HepG2 (cell line): ENCODE results near the gene RPS19.
"Not testable (repeated sequence)": the region's sequence is repeated elsewhere in the genome, so short reads cannot be mapped to it uniquely, and the experiment has no call there.

Experiments
- ARNT ChIP-seq: fragments of 450-650 bp; IDR thresholded peaks from 2 replicates; pipeline ENCODE4 v1.6.1; 2017
- EZH2 ChIP-seq: conservative IDR thresholded peaks from 2 replicates; pipeline ENCODE4 v1.6.1; 2012; ENCODE audit warnings: mild to moderate bottlenecking, low read depth, low read length, moderate library complexity
- FOXC1 ChIP-seq: sonication (generic); formaldehyde crosslinking; IDR thresholded peaks from 2 replicates; pipeline ENCODE4 v1.8.0; 2022; ENCODE audit warnings: mild to moderate bottlenecking, missing genetic modification reagents, borderline replicate concordance
- HHEX ChIP-seq: IDR thresholded peaks from 2 replicates; pipeline ENCODE4 v1.6.1; 2016; ENCODE audit warnings: control low read depth
- KLF13 ChIP-seq: sonication (generic); formaldehyde crosslinking; IDR thresholded peaks from 2 replicates; pipeline ENCODE4 v1.4.0; 2020; ENCODE audit warnings: mild to moderate bottlenecking, missing genetic modification reagents
- NFE2L2 ChIP-seq: fragments of 150-350 bp; IDR thresholded peaks from 2 replicates; pipeline ENCODE4 v1.6.1; 2014; ENCODE audit warnings: low read length
- PHF8 ChIP-seq: sonication (generic); formaldehyde crosslinking; IDR thresholded peaks from 2 replicates; pipeline ENCODE4 v1.5.0; 2020; ENCODE audit warnings: missing genetic modification reagents
- STAG1 ChIP-seq: sonication (generic); formaldehyde crosslinking; IDR thresholded peaks from 2 replicates; pipeline ENCODE4 v1.4.0; 2020; ENCODE audit warnings: missing genetic modification reagents
- ZNF10 ChIP-seq: sonication (generic); formaldehyde crosslinking; IDR thresholded peaks from 2 replicates; pipeline ENCODE4 v1.4.0; 2020; ENCODE audit warnings: mild to moderate bottlenecking, low read depth, missing genetic modification reagents, borderline replicate concordance
- ZNF232 ChIP-seq: sonication (generic); formaldehyde crosslinking; IDR thresholded peaks from 2 replicates; pipeline ENCODE4 v1.4.0; 2020; ENCODE audit warnings: missing genetic modification reagents, borderline replicate concordance
- TF ChIP-seq, protein P1 (sequence below): sonication (generic); formaldehyde crosslinking; IDR thresholded peaks from 2 replicates; pipeline ENCODE4 v1.4.0; 2020; ENCODE audit warnings: mild to moderate bottlenecking, missing genetic modification reagents
- TF ChIP-seq, protein P2 (sequence below): sonication (generic); formaldehyde crosslinking; IDR thresholded peaks from 2 replicates; pipeline ENCODE4 v1.4.0; 2020; ENCODE audit warnings: low read depth, missing genetic modification reagents
- TF ChIP-seq, protein P3 (sequence below): sonication (generic); formaldehyde crosslinking; IDR thresholded peaks from 2 replicates; pipeline ENCODE4 v1.5.1; 2020; ENCODE audit warnings: mild to moderate bottlenecking, missing genetic modification reagents, moderate library complexity
- TF ChIP-seq, protein P4 (sequence below): sonication (generic); formaldehyde crosslinking; IDR thresholded peaks from 2 replicates; pipeline ENCODE4 v1.4.0; 2020; ENCODE audit warnings: missing genetic modification reagents

DNA sequence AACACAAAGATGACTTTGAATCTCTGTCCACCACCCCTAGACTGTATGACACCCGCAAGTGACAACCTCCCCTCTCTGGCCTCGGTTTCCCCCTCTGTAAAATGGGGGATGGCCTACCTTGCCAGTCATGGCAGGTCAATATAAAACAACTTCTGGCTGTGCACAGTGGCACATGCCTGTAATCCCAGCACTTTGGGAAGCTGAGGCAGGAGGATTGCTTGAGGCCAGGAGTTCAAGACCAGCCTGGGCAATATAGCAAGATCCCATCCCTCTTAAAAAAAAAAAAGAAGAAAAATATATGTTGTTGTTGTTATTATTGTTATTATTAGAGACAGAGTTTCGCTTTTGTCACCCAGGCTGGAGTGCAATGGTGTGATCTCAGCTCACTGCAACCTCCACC, 15.9 kb downstream of the RPS19 start:
- TF ChIP-seq, protein P1, sequence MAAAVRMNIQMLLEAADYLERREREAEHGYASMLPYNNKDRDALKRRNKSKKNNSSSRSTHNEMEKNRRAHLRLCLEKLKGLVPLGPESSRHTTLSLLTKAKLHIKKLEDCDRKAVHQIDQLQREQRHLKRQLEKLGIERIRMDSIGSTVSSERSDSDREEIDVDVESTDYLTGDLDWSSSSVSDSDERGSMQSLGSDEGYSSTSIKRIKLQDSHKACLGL (CRISPR knock-in tag): not testable (repeated sequence)
- not testable (repeated sequence) for TF ChIP-seq KLF13 (CRISPR knock-in tag); ZNF10 (CRISPR knock-in tag); HHEX (CRISPR knock-in tag); EZH2; STAG1; ARNT; NFE2L2; ZNF232 (CRISPR knock-in tag); PHF8; FOXC1 (CRISPR knock-in tag)
- TF ChIP-seq, protein P2, sequence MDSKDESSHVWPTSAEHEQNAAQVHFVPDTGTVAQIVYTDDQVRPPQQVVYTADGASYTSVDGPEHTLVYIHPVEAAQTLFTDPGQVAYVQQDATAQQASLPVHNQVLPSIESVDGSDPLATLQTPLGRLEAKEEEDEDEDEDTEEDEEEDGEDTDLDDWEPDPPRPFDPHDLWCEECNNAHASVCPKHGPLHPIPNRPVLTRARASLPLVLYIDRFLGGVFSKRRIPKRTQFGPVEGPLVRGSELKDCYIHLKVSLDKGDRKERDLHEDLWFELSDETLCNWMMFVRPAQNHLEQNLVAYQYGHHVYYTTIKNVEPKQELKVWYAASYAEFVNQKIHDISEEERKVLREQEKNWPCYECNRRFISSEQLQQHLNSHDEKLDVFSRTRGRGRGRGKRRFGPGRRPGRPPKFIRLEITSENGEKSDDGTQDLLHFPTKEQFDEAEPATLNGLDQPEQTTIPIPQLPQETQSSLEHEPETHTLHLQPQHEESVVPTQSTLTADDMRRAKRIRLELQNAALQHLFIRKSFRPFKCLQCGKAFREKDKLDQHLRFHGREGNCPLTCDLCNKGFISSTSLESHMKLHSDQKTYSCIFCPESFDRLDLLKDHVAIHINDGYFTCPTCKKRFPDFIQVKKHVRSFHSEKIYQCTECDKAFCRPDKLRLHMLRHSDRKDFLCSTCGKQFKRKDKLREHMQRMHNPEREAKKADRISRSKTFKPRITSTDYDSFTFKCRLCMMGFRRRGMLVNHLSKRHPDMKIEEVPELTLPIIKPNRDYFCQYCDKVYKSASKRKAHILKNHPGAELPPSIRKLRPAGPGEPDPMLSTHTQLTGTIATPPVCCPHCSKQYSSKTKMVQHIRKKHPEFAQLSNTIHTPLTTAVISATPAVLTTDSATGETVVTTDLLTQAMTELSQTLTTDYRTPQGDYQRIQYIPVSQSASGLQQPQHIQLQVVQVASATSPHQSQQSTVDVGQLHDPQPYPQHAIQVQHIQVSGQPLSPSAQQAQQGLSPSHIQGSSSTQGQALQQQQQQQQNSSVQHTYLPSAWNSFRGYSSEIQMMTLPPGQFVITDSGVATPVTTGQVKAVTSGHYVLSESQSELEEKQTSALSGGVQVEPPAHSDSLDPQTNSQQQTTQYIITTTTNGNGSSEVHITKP (CRISPR knock-in tag): not testable (repeated sequence)
- TF ChIP-seq, protein P3, sequence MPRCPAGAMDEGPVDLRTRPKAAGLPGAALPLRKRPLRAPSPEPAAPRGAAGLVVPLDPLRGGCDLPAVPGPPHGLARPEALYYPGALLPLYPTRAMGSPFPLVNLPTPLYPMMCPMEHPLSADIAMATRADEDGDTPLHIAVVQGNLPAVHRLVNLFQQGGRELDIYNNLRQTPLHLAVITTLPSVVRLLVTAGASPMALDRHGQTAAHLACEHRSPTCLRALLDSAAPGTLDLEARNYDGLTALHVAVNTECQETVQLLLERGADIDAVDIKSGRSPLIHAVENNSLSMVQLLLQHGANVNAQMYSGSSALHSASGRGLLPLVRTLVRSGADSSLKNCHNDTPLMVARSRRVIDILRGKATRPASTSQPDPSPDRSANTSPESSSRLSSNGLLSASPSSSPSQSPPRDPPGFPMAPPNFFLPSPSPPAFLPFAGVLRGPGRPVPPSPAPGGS (CRISPR knock-in tag): not testable (repeated sequence)
- TF ChIP-seq, protein P4, sequence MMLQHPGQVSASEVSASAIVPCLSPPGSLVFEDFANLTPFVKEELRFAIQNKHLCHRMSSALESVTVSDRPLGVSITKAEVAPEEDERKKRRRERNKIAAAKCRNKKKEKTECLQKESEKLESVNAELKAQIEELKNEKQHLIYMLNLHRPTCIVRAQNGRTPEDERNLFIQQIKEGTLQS: not testable (repeated sequence)
